Measurements from ENCODE around the gene C1GALT1C1.

Gene C1GALT1C1

GRCh38 chrX:120585702-120586101 is 44.2 kb downstream of the C1GALT1C1 start:
- no peak for DNase-seq (ENCODE audit: low spot score)
- FAIRE-seq: no peak

All from urothelium cell line (cell line).